MM.1S (cell line): Measurements from ENCODE around the gene TSPYL1.

Experiments
- DNase-seq: peaks from one replicate; pipeline ENCODE4 v3.0.0-alpha.2; 2015
- H2AFZ ChIP-seq: fragments of 300-600 bp; sonication (generic); 2 replicates; pipeline ENCODE4 v1.6.0; 2016; ENCODE audit warnings: antibody characterized with exemption, low read length
- H3F3A ChIP-seq: fragments of 300-600 bp; sonication (generic); 2 replicates; pipeline ENCODE4 v1.6.1; 2016; ENCODE audit warnings: mild to moderate bottlenecking, antibody characterized with exemption, low read length, moderate library complexity, mixed read lengths; ENCODE audit not compliant: insufficient read depth
- H3K27ac ChIP-seq: fragments of 300-600 bp; sonication (generic); 2 replicates; pipeline ENCODE4 v1.5.1; 2016; ENCODE audit warnings: mild to moderate bottlenecking, low read length
- H3K27me3 ChIP-seq: fragments of 300-600 bp; sonication (generic); replicated peaks from 2 replicates; pipeline ENCODE4 v1.6.0; 2016; ENCODE audit warnings: low read length; ENCODE audit not compliant: insufficient read depth
- H3K36me3 ChIP-seq: fragments of 300-600 bp; sonication (generic); replicated peaks from 2 replicates; pipeline ENCODE4 v1.6.1; 2016; ENCODE audit warnings: mild to moderate bottlenecking, low read length, mixed read lengths; ENCODE audit not compliant: insufficient read depth
- H3K4me1 ChIP-seq: fragments of 300-600 bp; sonication (generic); 2 replicates; pipeline ENCODE4 v1.6.1; 2016; ENCODE audit warnings: low read length, mixed read lengths
- H3K4me2 ChIP-seq: fragments of 300-600 bp; sonication (generic); 2 replicates; pipeline ENCODE4 v1.6.0; 2016; ENCODE audit warnings: low read depth, low read length
- H3K4me3 ChIP-seq: fragments of 300-600 bp; sonication (generic); 2 replicates; pipeline ENCODE4 v1.5.1; 2016; ENCODE audit warnings: low read length, mixed read lengths
- H3K79me2 ChIP-seq: fragments of 300-600 bp; sonication (generic); 2 replicates; pipeline ENCODE4 v1.6.1; 2016; ENCODE audit warnings: mixed run types, low read length, mixed read lengths
- H3K9ac ChIP-seq: fragments of 300-600 bp; sonication (generic); 2 replicates; pipeline ENCODE4 v1.6.1; 2016; ENCODE audit warnings: low read length, mixed read lengths
- H3K9me2 ChIP-seq: fragments of 300-600 bp; sonication (generic); replicated peaks from 2 replicates; pipeline ENCODE4 v1.6.1; 2016; ENCODE audit warnings: mild to moderate bottlenecking, low read length, mixed read lengths; ENCODE audit not compliant: insufficient read depth
- H3K9me3 ChIP-seq: fragments of 300-600 bp; sonication (generic); replicated peaks from 2 replicates; pipeline ENCODE4 v1.6.1; 2016; ENCODE audit warnings: mild to moderate bottlenecking, low read length, mixed read lengths; ENCODE audit not compliant: insufficient read depth
- H4K20me1 ChIP-seq: fragments of 300-600 bp; sonication (generic); 2 replicates; pipeline ENCODE4 v1.6.1; 2016; ENCODE audit warnings: mild to moderate bottlenecking, low read length, moderate library complexity, mixed read lengths; ENCODE audit not compliant: insufficient read depth
- CTCF ChIP-seq: fragments of 300-600 bp; sonication (generic); IDR thresholded peaks from 2 replicates; pipeline ENCODE4 v1.5.1; 2016; ENCODE audit warnings: antibody characterized with exemption, low read length, mixed read lengths
- EZH2 ChIP-seq: fragments of 300-600 bp; sonication (generic); optimal IDR thresholded peaks from 2 replicates; pipeline ENCODE3; 2017; ENCODE audit warnings: low read depth, mild to moderate bottlenecking, antibody characterized with exemption, low read length, mixed read lengths
- EZH2phosphoT487 ChIP-seq: fragments of 300-600 bp; sonication (generic); IDR thresholded peaks from 2 replicates; pipeline ENCODE4 v1.6.1; 2018; ENCODE audit warnings: antibody characterized with exemption, low read length

TSPYL1 gene

GRCh38 chr6:116265041-116265829 is 14.5 kb downstream of the TSPYL1 start:
- DNase-seq: no peak
- no peaks in the 10 kb centered on the region for H3K4me1 ChIP-seq
- H3K79me2 ChIP-seq: no peaks in the 10 kb centered on the region
- H3F3A ChIP-seq: no peaks in the 10 kb centered on the region
- H3K36me3 ChIP-seq: no peaks in the 10 kb centered on the region
- H3K27me3 ChIP-seq: no peaks in the 10 kb centered on the region
- no peak overlapping the region for H2AFZ ChIP-seq
- no peak overlapping the region for H3K9ac ChIP-seq
- no peak overlapping the region for H3K4me3 ChIP-seq
- H3K27ac ChIP-seq: no peak overlapping the region
- no peaks in the 10 kb centered on the region for H4K20me1 ChIP-seq
- no peaks in the 10 kb centered on the region for H3K9me2 ChIP-seq
- H3K9me3 ChIP-seq: no peaks in the 10 kb centered on the region
- no peak overlapping the region for H3K4me2 ChIP-seq
- no peak for TF ChIP-seq CTCF
- no peak for TF ChIP-seq EZH2phosphoT487
- TF ChIP-seq EZH2: no peak

GRCh38 chr6:116263353-116263752 is 16.4 kb downstream of the TSPYL1 start:
- Histone ChIP-seq H3K4me2 (no peak overlapping the region), H4K20me1 (no peaks in the 10 kb centered on the region), H3K9me2 (no peaks in the 10 kb centered on the region), H3K27ac (no peak overlapping the region), H3K36me3 (no peaks in the 10 kb centered on the region), H2AFZ (no peak overlapping the region), H3K27me3 (no peaks in the 10 kb centered on the region), H3K4me1 (no peaks in the 10 kb centered on the region), H3K9me3 (no peaks in the 10 kb centered on the region), H3K79me2 (no peaks in the 10 kb centered on the region), H3K9ac (no peak overlapping the region), H3F3A (no peaks in the 10 kb centered on the region), H3K4me3 (no peak overlapping the region)
- TF ChIP-seq CTCF (no peak), EZH2 (no peak), EZH2phosphoT487 (no peak)
- no peak for DNase-seq

GRCh38 chr6:116258520-116258919 is 21.2 kb downstream of the TSPYL1 start:
- Histone ChIP-seq H3K9me2 (no peaks in the 10 kb centered on the region), H3K36me3 (no peaks in the 10 kb centered on the region), H3K9ac (no peak overlapping the region), H3K27me3 (no peaks in the 10 kb centered on the region), H3F3A (no peaks in the 10 kb centered on the region), H3K27ac (no peak overlapping the region), H3K4me1 (peaks cover 6% of the 10 kb centered on the region; the same call in 1 of the 2 replicates), H3K4me2 (no peak overlapping the region), H4K20me1 (no peaks in the 10 kb centered on the region), H3K9me3 (no peaks in the 10 kb centered on the region), H3K79me2 (peaks cover 3% of the 10 kb centered on the region), H3K4me3 (no peak overlapping the region), H2AFZ (no peak overlapping the region)
- no peak for DNase-seq
- no peak for TF ChIP-seq EZH2phosphoT487
- no peak for TF ChIP-seq CTCF
- TF ChIP-seq EZH2: no peak
